ENCODE data around the gene COTL1. TPM values are rescaled to one million over a fixed set of nuclear protein-coding genes. Genes with fewer than 3 reads are reported as not detected.

The COTL1 gene
- total and polyA plus RNA-seq, 9 of the 15 experiments (the other 6 are each of a cell fraction or from before 2014, with no cell fraction given), result 27.7 to 185 (median 72.5) TPM

- TF ChIP-seq HDAC2 (IDR thresholded peaks at IDR 0.05) (no peak), BRF1 (IDR thresholded peaks at IDR 0.05; ENCODE audit: borderline replicate concordance, extremely low read depth, insufficient read length) (no peak), ILK (tag; IDR thresholded peaks at IDR 0.05; ENCODE audit: borderline replicate concordance, low read depth) (no peak), TARDBP (IDR thresholded peaks at IDR 0.05) (no peak), ZBTB8A (IDR thresholded peaks at IDR 0.05; ENCODE audit: partially characterized antibody) (no peak), CTCFL (IDR thresholded peaks at IDR 0.05; ENCODE audit: borderline replicate concordance, insufficient read depth, low read depth, low read length, poor library complexity, severe bottlenecking) (no peak), HNRNPH1 (optimal IDR thresholded peaks at IDR 0.05; ENCODE audit: low read depth, low read length) (no peak), RHOXF2B (CRISPR knock-in tag; conservative IDR thresholded peaks at IDR 0.05) (no peak), PKNOX1 (IDR thresholded peaks at IDR 0.05) (no peak), BRD4 (IDR thresholded peaks at IDR 0.05) (no peak), ESRRB (CRISPR knock-in tag; IDR thresholded peaks at IDR 0.05; ENCODE audit: borderline replicate concordance) (no peak), SMC3 (conservative IDR thresholded peaks at IDR 0.05; ENCODE audit: insufficient read depth, low read depth, low read length) (no peak), SIN3B (IDR thresholded peaks at IDR 0.05; ENCODE audit: low read depth) (no peak), ZNF3 (CRISPR knock-in tag; IDR thresholded peaks at IDR 0.05) (no peak), RNF2 (IDR thresholded peaks at IDR 0.05) (no peak), EZH2 (IDR thresholded peaks at IDR 0.05; ENCODE audit: borderline replicate concordance, low read depth, low read length) (no peak), ETV1 (tag; conservative IDR thresholded peaks at IDR 0.05; ENCODE audit: low read depth) (no peak), RBM39 (optimal IDR thresholded peaks at IDR 0.05; ENCODE audit: low read depth, low read length) (no peak), DLX4 (CRISPR knock-in tag; IDR thresholded peaks at IDR 0.05) (no peak), CAMTA2 (CRISPR knock-in tag; conservative IDR thresholded peaks at IDR 0.05) (no peak), JUN (IDR thresholded peaks at IDR 0.05; ENCODE audit: borderline replicate concordance, low read depth, low read length) (peak; percentile 44; the same call in 1 of the 2 replicates), JUN (CRISPR knock-in tag; IDR thresholded peaks at IDR 0.05; ENCODE audit: borderline replicate concordance) (no peak), MBD2 (IDR thresholded peaks at IDR 0.05; ENCODE audit: borderline replicate concordance, low read depth) (no peak)
- TF ChIP-seq, protein P1, sequence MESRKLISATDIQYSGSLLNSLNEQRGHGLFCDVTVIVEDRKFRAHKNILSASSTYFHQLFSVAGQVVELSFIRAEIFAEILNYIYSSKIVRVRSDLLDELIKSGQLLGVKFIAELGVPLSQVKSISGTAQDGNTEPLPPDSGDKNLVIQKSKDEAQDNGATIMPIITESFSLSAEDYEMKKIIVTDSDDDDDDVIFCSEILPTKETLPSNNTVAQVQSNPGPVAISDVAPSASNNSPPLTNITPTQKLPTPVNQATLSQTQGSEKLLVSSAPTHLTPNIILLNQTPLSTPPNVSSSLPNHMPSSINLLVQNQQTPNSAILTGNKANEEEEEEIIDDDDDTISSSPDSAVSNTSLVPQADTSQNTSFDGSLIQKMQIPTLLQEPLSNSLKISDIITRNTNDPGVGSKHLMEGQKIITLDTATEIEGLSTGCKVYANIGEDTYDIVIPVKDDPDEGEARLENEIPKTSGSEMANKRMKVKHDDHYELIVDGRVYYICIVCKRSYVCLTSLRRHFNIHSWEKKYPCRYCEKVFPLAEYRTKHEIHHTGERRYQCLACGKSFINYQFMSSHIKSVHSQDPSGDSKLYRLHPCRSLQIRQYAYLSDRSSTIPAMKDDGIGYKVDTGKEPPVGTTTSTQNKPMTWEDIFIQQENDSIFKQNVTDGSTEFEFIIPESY (CRISPR knock-in tag; IDR thresholded peaks at IDR 0.05), result peak; percentile 97
Observed at GRCh38 chr16:84603140-84603816, 14.6 kb downstream of the COTL1 start (continued).

All from K562 (cell line).